SK-N-MC (cell line): ENCODE data around the gene LMOD1.
A peak's percentile ranks its signal among the peaks of the same experiment; 100 is the strongest.

Experiments used
- DNase-seq: peaks from one replicate; pipeline ENCODE4 v3.0.0-alpha.2; 2011; ENCODE audit warnings: low read depth, low spot score
- H3K27ac ChIP-seq: fragments of 200-600 bp; sonication (generic); 2 replicates; pipeline ENCODE4 v1.5.1; 2016; ENCODE audit warnings: mixed run types
- H3K36me3 ChIP-seq: fragments of 200-600 bp; sonication (generic); 2 replicates; pipeline ENCODE4 v1.6.1; 2017; ENCODE audit warnings: antibody characterized with exemption, low read length, mixed read lengths; ENCODE audit not compliant: insufficient read depth
- H3K4me3 ChIP-seq: fragments of 200-600 bp; sonication (generic); 2 replicates; pipeline ENCODE4 v1.5.1; 2016
- H3K9ac ChIP-seq: fragments of 200-600 bp; sonication (generic); 2 replicates; pipeline ENCODE4 v1.8.0; 2017; ENCODE audit warnings: mixed run types, mixed read lengths; ENCODE audit not compliant: insufficient read length
- H3K9me3 ChIP-seq: fragments of 200-600 bp; sonication (generic); 2 replicates; pipeline ENCODE4 v1.6.1; 2017; ENCODE audit warnings: low read depth, mild to moderate bottlenecking, antibody characterized with exemption, low read length, moderate library complexity, mixed read lengths
- EZH2 ChIP-seq: fragments of 200-600 bp; sonication (generic); IDR thresholded peaks from one replicate; pipeline ENCODE4 v1.6.1; 2017; ENCODE audit warnings: antibody characterized with exemption
- FOXP2 ChIP-seq: optimal IDR thresholded peaks from 2 replicates; pipeline ENCODE3; 2011; ENCODE audit warnings: mild to moderate bottlenecking, moderate library complexity; ENCODE audit not compliant: insufficient read depth; ENCODE audit errors: extremely low read length, control extremely low read depth
- POLR2AphosphoS5 ChIP-seq: IDR thresholded peaks from 2 replicates; pipeline ENCODE4 v1.6.1; 2012; ENCODE audit warnings: mild to moderate bottlenecking, low read depth, low read length, borderline replicate concordance

Gene LMOD1

DNA sequence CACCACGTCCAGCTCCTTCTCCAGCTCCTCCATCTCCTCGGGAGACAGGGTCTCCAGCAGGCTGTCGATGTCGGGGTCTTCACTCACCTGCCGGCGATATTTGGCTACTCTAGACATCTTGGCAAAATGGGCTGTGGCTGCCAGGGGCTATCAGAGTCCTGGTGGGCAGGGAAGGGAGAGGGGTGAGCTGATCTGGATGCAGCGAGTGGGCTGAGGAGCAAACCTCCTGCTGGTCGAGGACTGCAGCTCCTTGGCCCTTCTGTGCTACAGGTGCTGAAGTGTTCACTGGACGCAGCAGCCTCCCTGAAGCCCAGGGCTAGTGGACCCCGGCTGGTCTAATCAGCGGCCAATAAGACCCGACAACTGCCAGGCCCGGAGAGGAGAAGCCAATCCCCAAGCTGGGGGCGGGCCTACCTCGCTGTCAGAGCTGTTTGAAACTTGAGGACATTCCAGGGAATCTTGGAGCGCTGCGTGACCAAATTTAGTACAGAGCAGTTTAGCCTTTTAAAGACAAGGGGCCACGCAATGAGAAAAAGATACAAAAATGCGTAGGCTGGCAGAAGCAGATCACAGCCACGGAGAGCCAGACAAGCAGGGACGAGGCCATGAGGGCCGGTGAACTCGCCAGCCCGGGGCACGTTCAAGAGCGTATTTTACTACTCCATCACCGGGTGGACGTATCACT is at the start of gene LMOD1:
TSS of gene LMOD1 (minus strand) at position 325 of the 685 bp plus-strand sequence. CDS start at position 117, 208 bp downstream.
- no peak for TF ChIP-seq FOXP2
- no peak for TF ChIP-seq POLR2AphosphoS5
- TF ChIP-seq EZH2, result no peak
- H3K27ac ChIP-seq, result no peak within 1 kb of the TSS
- no peak within 1 kb of the TSS for H3K9ac ChIP-seq
- H3K9me3 ChIP-seq, result no peaks in the 10 kb centered on the region
- no peaks in the 10 kb centered on the region for H3K36me3 ChIP-seq
- no peak for DNase-seq
- no peak within 1 kb of the TSS for H3K4me3 ChIP-seq

- Histone ChIP-seq H3K9me3 (no peaks in the 10 kb centered on the region), H3K4me3 (no peak overlapping the region), H3K27ac (no peak overlapping the region), H3K36me3 (peaks cover 31% of the 10 kb centered on the region), H3K9ac (no peak overlapping the region)
- TF ChIP-seq FOXP2 (no peak), EZH2 (no peak), POLR2AphosphoS5 (no peak)
- DNase-seq, result no peak
Observed at GRCh38 chr1:201990427-201990826, 44.1 kb upstream of the LMOD1 start.

- no peak overlapping the region for H3K9ac ChIP-seq
- H3K9me3 ChIP-seq, result no peaks in the 10 kb centered on the region
- no peak for TF ChIP-seq EZH2
- no peak for TF ChIP-seq FOXP2
- no peak for TF ChIP-seq POLR2AphosphoS5
- H3K27ac ChIP-seq, result no peak overlapping the region
- peaks cover 31% of the 10 kb centered on the region for H3K36me3 ChIP-seq
- DNase-seq, result no peak
- H3K4me3 ChIP-seq, result no peak overlapping the region
Observed at GRCh38 chr1:201989354-201990128, 43.2 kb upstream of the LMOD1 start.

GRCh38 chr1:201988601-201989000 is 42.3 kb upstream of the LMOD1 start:
- Histone ChIP-seq H3K36me3 (peaks cover 31% of the 10 kb centered on the region), H3K4me3 (no peak overlapping the region), H3K9me3 (no peaks in the 10 kb centered on the region), H3K9ac (no peak overlapping the region), H3K27ac (no peak overlapping the region)
- no peak for DNase-seq
- TF ChIP-seq FOXP2 (no peak), EZH2 (no peak), POLR2AphosphoS5 (no peak)

GRCh38 chr1:201985355-201985754 is 39.0 kb upstream of the LMOD1 start:
- no peak overlapping the region for H3K4me3 ChIP-seq
- DNase-seq, result no peak
- no peaks in the 10 kb centered on the region for H3K9me3 ChIP-seq
- no peak for TF ChIP-seq FOXP2
- no peak for TF ChIP-seq EZH2
- TF ChIP-seq POLR2AphosphoS5, result no peak
- H3K9ac ChIP-seq, result no peak overlapping the region
- H3K36me3 ChIP-seq, result peaks cover 12% of the 10 kb centered on the region
- no peak overlapping the region for H3K27ac ChIP-seq

- H3K9ac ChIP-seq, result no peak overlapping the region
- no peak overlapping the region for H3K4me3 ChIP-seq
- no peak for DNase-seq
- no peak overlapping the region for H3K27ac ChIP-seq
- peaks cover 7% of the 10 kb centered on the region for H3K36me3 ChIP-seq
- TF ChIP-seq POLR2AphosphoS5 (no peak), EZH2 (no peak), FOXP2 (no peak)
- H3K9me3 ChIP-seq, result no peaks in the 10 kb centered on the region
Observed at GRCh38 chr1:201984446-201984845, 38.1 kb upstream of the LMOD1 start.

GRCh38 chr1:201983380-201983805 is 37.0 kb upstream of the LMOD1 start:
- Histone ChIP-seq H3K36me3 (no peaks in the 10 kb centered on the region; the same call in 1 of the 2 replicates), H3K27ac (no peak overlapping the region), H3K4me3 (peak overlapping the region; percentile 89), H3K9ac (peak overlapping the region; percentile 70), H3K9me3 (no peaks in the 10 kb centered on the region)
- DNase-seq, result no peak
- TF ChIP-seq EZH2, result no peak
- no peak for TF ChIP-seq FOXP2
- TF ChIP-seq POLR2AphosphoS5, result no peak

- no peak within 1 kb of the TSS for H3K27ac ChIP-seq
- TF ChIP-seq FOXP2 (no peak), POLR2AphosphoS5 (peak; percentile 15; the same call in 1 of the 2 replicates)
- DNase-seq, result no peak
Observed at GRCh38 chr1:201982623-201983379, 36.5 kb upstream of the LMOD1 start, which contains the start of gene RNPEP. TSS of gene RNPEP (plus strand) at chr1:201982648. CDS start at chr1:201982667, 19 bp downstream.

More at GRCh38 chr1:201982623-201983379, 36.5 kb upstream of the LMOD1 start, which contains the start of gene RNPEP:
- no peaks in the 10 kb centered on the region for H3K36me3 ChIP-seq
- H3K9ac ChIP-seq, result peak within 1 kb of the TSS; percentile 70
- H3K4me3 ChIP-seq, result peak within 1 kb of the TSS; percentile 89
- no peaks in the 10 kb centered on the region for H3K9me3 ChIP-seq
